A549 (cell line): ENCODE measurements around the gene FSTL3.

ENCODE experiments used
- CEBPB ChIP-seq, 2 experiments: fragments of >200 bp in 1 of 2; sonication (Bioruptor Twin) in 1 of 2; formaldehyde crosslinking in 1 of 2; IDR thresholded peaks; 2 replicates each; pipeline ENCODE4 v1.6.1; 2012 to 2016
- MAFK ChIP-seq: fragments of 450-650 bp; IDR thresholded peaks from 2 replicates; pipeline ENCODE4 v1.6.1; 2014; ENCODE audit not compliant: partially characterized antibody
- POLR2A ChIP-seq: IDR thresholded peaks from 2 replicates; pipeline ENCODE4 v1.6.1; 2012; ENCODE audit warnings: mild to moderate bottlenecking, low read length
- ZSCAN20 ChIP-seq: fragments of 250-450 bp; sonication (Bioruptor Pico); IDR thresholded peaks from 2 replicates; pipeline ENCODE4 v1.8.0; 2022; ENCODE audit warnings: mild to moderate bottlenecking, moderate library complexity
- TF ChIP-seq, protein P1 (sequence below): fragments of >200 bp; sonication (Bioruptor Twin); formaldehyde crosslinking; IDR thresholded peaks from 3 replicates; pipeline ENCODE4 v1.5.1; 2016

- no peak for TF ChIP-seq POLR2A
- TF ChIP-seq, protein P1, sequence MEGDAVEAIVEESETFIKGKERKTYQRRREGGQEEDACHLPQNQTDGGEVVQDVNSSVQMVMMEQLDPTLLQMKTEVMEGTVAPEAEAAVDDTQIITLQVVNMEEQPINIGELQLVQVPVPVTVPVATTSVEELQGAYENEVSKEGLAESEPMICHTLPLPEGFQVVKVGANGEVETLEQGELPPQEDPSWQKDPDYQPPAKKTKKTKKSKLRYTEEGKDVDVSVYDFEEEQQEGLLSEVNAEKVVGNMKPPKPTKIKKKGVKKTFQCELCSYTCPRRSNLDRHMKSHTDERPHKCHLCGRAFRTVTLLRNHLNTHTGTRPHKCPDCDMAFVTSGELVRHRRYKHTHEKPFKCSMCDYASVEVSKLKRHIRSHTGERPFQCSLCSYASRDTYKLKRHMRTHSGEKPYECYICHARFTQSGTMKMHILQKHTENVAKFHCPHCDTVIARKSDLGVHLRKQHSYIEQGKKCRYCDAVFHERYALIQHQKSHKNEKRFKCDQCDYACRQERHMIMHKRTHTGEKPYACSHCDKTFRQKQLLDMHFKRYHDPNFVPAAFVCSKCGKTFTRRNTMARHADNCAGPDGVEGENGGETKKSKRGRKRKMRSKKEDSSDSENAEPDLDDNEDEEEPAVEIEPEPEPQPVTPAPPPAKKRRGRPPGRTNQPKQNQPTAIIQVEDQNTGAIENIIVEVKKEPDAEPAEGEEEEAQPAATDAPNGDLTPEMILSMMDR = no peak
- TF ChIP-seq CEBPB (IDR thresholded peaks at IDR 0.05) = no peak
- TF ChIP-seq MAFK = no peak
- no peak for TF ChIP-seq ZSCAN20 (CRISPR knock-in tag)
Measured at GRCh38 chr19:651114-651818, 24.9 kb upstream of the FSTL3 start.
